Neural cell (in vitro differentiated cells): ENCODE results near the gene TECTB. TPM values are rescaled to one million over a fixed set of nuclear protein-coding genes. Genes with fewer than 3 reads are reported as not detected.

Source experiments
- H2AFZ ChIP-seq: fragments of 200-600, 300-800 bp; sonication (generic), shearing (Covaris generic); 2 replicates; pipeline ENCODE4 v1.6.0; 2014; ENCODE audit warnings: low read depth, mild to moderate bottlenecking, antibody characterized with exemption, low read length, moderate library complexity
- H3F3A ChIP-seq: fragments of 200-600 bp; shearing (Covaris generic); 2 replicates; pipeline ENCODE4 v1.6.1; 2016; ENCODE audit warnings: mild to moderate bottlenecking, moderate library complexity, mixed read lengths, antibody characterized with exemption, low read length; ENCODE audit not compliant: insufficient read depth, poor library complexity, severe bottlenecking
- H3K27ac ChIP-seq: fragments of 200-600, 300-800 bp; sonication (generic), shearing (Covaris generic); 2 replicates; pipeline ENCODE4 v1.5.1; 2014; ENCODE audit warnings: mild to moderate bottlenecking, low read length, moderate library complexity
- H3K27me3 ChIP-seq: fragments of 300-800, 200-600 bp; sonication (generic), shearing (Covaris generic); 2 replicates; pipeline ENCODE4 v1.6.0; 2014; ENCODE audit warnings: mild to moderate bottlenecking, low read depth, low read length, moderate library complexity; ENCODE audit not compliant: insufficient read depth
- H3K36me3 ChIP-seq: fragments of 300-800, 200-600 bp; sonication (generic), shearing (Covaris generic); 2 replicates; pipeline ENCODE4 v1.5.1; 2014; ENCODE audit warnings: mild to moderate bottlenecking, antibody characterized with exemption, low read length, moderate library complexity; ENCODE audit not compliant: insufficient read depth
- H3K4me2 ChIP-seq: fragments of 300-800, 200-600 bp; sonication (generic), shearing (Covaris generic); 2 replicates; pipeline ENCODE4 v1.6.0; 2014; ENCODE audit warnings: mild to moderate bottlenecking, low read length
- H3K4me3 ChIP-seq: fragments of 300-800, 200-600 bp; sonication (generic), shearing (Covaris generic); 2 replicates; pipeline ENCODE4 v1.5.1; 2014; ENCODE audit warnings: mild to moderate bottlenecking, low read length, moderate library complexity
- H3K79me2 ChIP-seq: fragments of 200-600 bp; shearing (Covaris generic); replicated peaks from 2 replicates; pipeline ENCODE4 v1.6.0; 2014; ENCODE audit warnings: mild to moderate bottlenecking, low read length, moderate library complexity; ENCODE audit not compliant: insufficient read depth
- H3K9ac ChIP-seq: fragments of 300-800, 200-600 bp; sonication (generic), shearing (Covaris generic); 2 replicates; pipeline ENCODE4 v1.6.1; 2016; ENCODE audit warnings: mild to moderate bottlenecking, low read length, mixed read lengths
- H3K9me2 ChIP-seq: fragments of 200-600 bp; shearing (Covaris generic); 2 replicates; pipeline ENCODE4 v1.6.1; 2016; ENCODE audit warnings: mild to moderate bottlenecking, low read length, mixed read lengths; ENCODE audit not compliant: insufficient read depth
- H3K9me3 ChIP-seq: fragments of 200-600, 300-800 bp; sonication (generic), shearing (Covaris generic); 2 replicates; pipeline ENCODE4 v1.6.1; 2016; ENCODE audit warnings: mild to moderate bottlenecking, mixed run types, low read length, moderate library complexity, mixed read lengths
- H4K20me1 ChIP-seq: fragments of 200-600 bp; shearing (Covaris generic); 2 replicates; pipeline ENCODE4 v1.6.1; 2016; ENCODE audit warnings: mild to moderate bottlenecking, mixed run types; ENCODE audit not compliant: insufficient read depth
- EP300 ChIP-seq: fragments of 450-650 bp; conservative IDR thresholded peaks from 2 replicates; pipeline ENCODE4 v1.6.1; 2014; ENCODE audit warnings: antibody characterized with exemption, mild to moderate bottlenecking, moderate library complexity; ENCODE audit not compliant: poor library complexity, severe bottlenecking
- EZH2 ChIP-seq: fragments of 200-600, 300-800 bp; shearing (Covaris generic), sonication (generic); IDR thresholded peaks from 2 replicates; pipeline ENCODE4 v1.6.1; 2014; ENCODE audit warnings: antibody characterized with exemption, low read length, borderline replicate concordance, mild to moderate bottlenecking; ENCODE audit not compliant: insufficient read depth, poor library complexity, severe bottlenecking
- MXI1 ChIP-seq: fragments of 450-650 bp; conservative IDR thresholded peaks from 2 replicates; pipeline ENCODE4 v1.6.1; 2014; ENCODE audit warnings: antibody characterized with exemption, mild to moderate bottlenecking; ENCODE audit not compliant: poor library complexity, severe bottlenecking
- POLR2AphosphoS5 ChIP-seq: IDR thresholded peaks from 2 replicates; pipeline ENCODE4 v1.6.1; 2012
- RAD21 ChIP-seq: fragments of 450-650 bp; conservative IDR thresholded peaks from 2 replicates; pipeline ENCODE4 v1.6.1; 2014; ENCODE audit warnings: antibody characterized with exemption, mild to moderate bottlenecking, moderate library complexity
- SMC3 ChIP-seq: fragments of 450-650 bp; conservative IDR thresholded peaks from 2 replicates; pipeline ENCODE4 v1.6.1; 2014; ENCODE audit warnings: antibody characterized with exemption, mild to moderate bottlenecking, moderate library complexity; ENCODE audit not compliant: poor library complexity
- TAF1 ChIP-seq: IDR thresholded peaks from 2 replicates; pipeline ENCODE4 v1.6.1; 2012; ENCODE audit warnings: low read depth
- polyA plus RNA-seq: library from polyadenylated mRNA; depleted of rRNA; stranded (reverse); fragments of >200 nt; gene quantifications from 2 replicates; pipeline ENCODE4 v1.2.3, GENCODE V29; 2014
- TF ChIP-seq, protein P1 (sequence below): fragments of 450-650 bp; IDR thresholded peaks from 2 replicates; pipeline ENCODE4 v1.5.1; 2014; ENCODE audit warnings: antibody characterized with exemption, mild to moderate bottlenecking, moderate library complexity; ENCODE audit not compliant: poor library complexity, severe bottlenecking
- TF ChIP-seq, protein P2 (sequence below): IDR thresholded peaks from 2 replicates; pipeline ENCODE4 v1.6.1; 2012; ENCODE audit warnings: borderline replicate concordance

Gene TECTB
- polyA plus RNA-seq, 1 donor from 2014 or later = not detected

DNA sequence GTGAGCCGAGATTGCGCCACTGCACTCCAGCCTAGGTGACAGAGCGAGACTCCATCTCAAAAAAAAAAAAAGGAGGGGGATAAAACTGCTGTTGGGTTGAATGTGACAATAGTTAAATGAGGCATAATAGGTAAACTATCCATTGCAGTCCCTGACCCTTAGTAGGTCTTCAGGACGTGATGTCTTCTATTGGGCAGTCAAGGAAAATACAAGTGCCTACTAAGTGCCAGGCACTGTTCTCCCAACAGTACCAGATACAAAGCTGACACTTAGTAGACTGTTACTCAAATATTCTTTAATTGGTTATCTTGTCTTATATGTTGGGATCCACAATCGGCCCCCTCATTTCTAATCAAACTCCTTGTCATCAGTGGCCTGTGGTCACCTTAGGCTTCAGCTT is 63.6 kb downstream of the TECTB start:
- Histone ChIP-seq H3K9me2 (no peaks in the 10 kb centered on the region), H3K27ac (no peak overlapping the region), H3K4me3 (no peak overlapping the region), H3K36me3 (no peaks in the 10 kb centered on the region), H3F3A (no peaks in the 10 kb centered on the region), H3K9ac (no peak overlapping the region), H4K20me1 (no peaks in the 10 kb centered on the region), H2AFZ (no peak overlapping the region), H3K27me3 (no peaks in the 10 kb centered on the region), H3K79me2 (no peaks in the 10 kb centered on the region), H3K4me2 (no peak overlapping the region), H3K9me3 (no peaks in the 10 kb centered on the region)
- TF ChIP-seq, protein P1, sequence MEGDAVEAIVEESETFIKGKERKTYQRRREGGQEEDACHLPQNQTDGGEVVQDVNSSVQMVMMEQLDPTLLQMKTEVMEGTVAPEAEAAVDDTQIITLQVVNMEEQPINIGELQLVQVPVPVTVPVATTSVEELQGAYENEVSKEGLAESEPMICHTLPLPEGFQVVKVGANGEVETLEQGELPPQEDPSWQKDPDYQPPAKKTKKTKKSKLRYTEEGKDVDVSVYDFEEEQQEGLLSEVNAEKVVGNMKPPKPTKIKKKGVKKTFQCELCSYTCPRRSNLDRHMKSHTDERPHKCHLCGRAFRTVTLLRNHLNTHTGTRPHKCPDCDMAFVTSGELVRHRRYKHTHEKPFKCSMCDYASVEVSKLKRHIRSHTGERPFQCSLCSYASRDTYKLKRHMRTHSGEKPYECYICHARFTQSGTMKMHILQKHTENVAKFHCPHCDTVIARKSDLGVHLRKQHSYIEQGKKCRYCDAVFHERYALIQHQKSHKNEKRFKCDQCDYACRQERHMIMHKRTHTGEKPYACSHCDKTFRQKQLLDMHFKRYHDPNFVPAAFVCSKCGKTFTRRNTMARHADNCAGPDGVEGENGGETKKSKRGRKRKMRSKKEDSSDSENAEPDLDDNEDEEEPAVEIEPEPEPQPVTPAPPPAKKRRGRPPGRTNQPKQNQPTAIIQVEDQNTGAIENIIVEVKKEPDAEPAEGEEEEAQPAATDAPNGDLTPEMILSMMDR = no peak
- TF ChIP-seq TAF1 (no peak), SMC3 (no peak), RAD21 (no peak), MXI1 (no peak), EP300 (no peak)

DNA sequence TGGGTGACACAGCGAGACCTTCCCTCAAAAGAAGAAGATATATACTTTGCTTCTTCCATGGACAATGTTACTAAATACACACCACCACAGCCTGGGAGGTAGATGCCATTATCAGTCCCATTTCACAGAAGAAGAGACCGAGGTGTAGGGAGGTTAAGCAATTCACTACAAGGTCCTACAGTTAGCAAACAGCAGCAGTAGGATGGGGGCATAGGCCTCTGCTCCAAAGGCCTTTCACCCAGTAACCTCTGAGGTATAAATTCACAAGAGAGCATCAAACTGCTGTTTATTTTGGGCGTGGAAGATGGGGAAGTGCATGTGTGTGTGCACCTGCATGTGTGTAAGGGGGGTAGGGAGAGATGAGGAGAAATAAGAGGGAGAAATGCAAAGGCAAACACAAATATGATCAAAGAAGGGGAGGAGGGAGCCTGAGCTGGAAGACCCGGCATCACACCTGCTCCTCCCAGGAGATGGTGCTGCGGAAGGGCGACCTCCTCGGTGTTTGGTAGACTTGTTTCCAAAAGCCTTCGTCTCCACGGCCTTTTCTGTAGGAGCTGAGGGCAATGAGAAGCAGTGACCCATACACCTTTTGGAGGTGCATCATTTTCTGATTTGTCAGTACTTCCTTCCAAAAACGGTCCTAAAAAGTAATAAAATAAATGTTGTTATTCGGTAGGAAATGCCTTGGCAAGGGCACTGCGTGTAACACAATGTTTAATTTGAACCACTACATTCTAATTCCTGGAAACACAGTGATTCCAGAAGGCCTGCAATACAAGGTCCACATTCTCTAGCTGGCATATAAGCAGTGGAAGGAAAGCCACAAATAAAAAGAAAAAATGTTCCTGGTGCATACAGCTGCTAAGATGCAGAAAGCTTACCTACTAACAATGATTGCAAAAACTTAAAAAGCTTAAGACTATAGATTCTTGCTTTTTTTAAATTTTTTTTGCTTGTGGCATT is 64.8 kb downstream of the TECTB start:
- H3K9me3 ChIP-seq = no peaks in the 10 kb centered on the region
- no peaks in the 10 kb centered on the region for H4K20me1 ChIP-seq
- H2AFZ ChIP-seq = no peak overlapping the region
- no peak overlapping the region for H3K9ac ChIP-seq
- H3K79me2 ChIP-seq = no peaks in the 10 kb centered on the region
- H3K36me3 ChIP-seq = no peaks in the 10 kb centered on the region
- H3K4me3 ChIP-seq = no peak overlapping the region
- H3K27ac ChIP-seq = no peak overlapping the region
- H3F3A ChIP-seq = no peaks in the 10 kb centered on the region
- no peaks in the 10 kb centered on the region for H3K27me3 ChIP-seq
- no peak for TF ChIP-seq EP300
- TF ChIP-seq EZH2 = no peak
- no peak for TF ChIP-seq TAF1
- no peak for TF ChIP-seq RAD21
- TF ChIP-seq POLR2AphosphoS5 = no peak
- TF ChIP-seq, protein P2, sequence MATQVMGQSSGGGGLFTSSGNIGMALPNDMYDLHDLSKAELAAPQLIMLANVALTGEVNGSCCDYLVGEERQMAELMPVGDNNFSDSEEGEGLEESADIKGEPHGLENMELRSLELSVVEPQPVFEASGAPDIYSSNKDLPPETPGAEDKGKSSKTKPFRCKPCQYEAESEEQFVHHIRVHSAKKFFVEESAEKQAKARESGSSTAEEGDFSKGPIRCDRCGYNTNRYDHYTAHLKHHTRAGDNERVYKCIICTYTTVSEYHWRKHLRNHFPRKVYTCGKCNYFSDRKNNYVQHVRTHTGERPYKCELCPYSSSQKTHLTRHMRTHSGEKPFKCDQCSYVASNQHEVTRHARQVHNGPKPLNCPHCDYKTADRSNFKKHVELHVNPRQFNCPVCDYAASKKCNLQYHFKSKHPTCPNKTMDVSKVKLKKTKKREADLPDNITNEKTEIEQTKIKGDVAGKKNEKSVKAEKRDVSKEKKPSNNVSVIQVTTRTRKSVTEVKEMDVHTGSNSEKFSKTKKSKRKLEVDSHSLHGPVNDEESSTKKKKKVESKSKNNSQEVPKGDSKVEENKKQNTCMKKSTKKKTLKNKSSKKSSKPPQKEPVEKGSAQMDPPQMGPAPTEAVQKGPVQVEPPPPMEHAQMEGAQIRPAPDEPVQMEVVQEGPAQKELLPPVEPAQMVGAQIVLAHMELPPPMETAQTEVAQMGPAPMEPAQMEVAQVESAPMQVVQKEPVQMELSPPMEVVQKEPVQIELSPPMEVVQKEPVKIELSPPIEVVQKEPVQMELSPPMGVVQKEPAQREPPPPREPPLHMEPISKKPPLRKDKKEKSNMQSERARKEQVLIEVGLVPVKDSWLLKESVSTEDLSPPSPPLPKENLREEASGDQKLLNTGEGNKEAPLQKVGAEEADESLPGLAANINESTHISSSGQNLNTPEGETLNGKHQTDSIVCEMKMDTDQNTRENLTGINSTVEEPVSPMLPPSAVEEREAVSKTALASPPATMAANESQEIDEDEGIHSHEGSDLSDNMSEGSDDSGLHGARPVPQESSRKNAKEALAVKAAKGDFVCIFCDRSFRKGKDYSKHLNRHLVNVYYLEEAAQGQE = no peak
- TF ChIP-seq, protein P1 = no peak
- no peak for TF ChIP-seq SMC3
- TF ChIP-seq MXI1 = no peak
- H3K4me2 ChIP-seq = no peak overlapping the region
- H3K9me2 ChIP-seq = no peaks in the 10 kb centered on the region
